ENCODE data around the gene FBXL17.
A peak's percentile ranks its signal among the peaks of the same experiment; 100 is the strongest.

FBXL17 gene

GRCh38 chr5:108381954-108382783 is at the start of gene FBXL17 (continued):
- no peak for TF ChIP-seq ZNF274 (IDR thresholded peaks at IDR 0.05; ENCODE audit: low read length)
- no peak for TF ChIP-seq ZNF274 (tag by site-specific recombination; IDR thresholded peaks at IDR 0.05; ENCODE audit: borderline replicate concordance)
- TF ChIP-seq ZNF391 (tag by site-specific recombination; IDR thresholded peaks at IDR 0.05; ENCODE audit: borderline replicate concordance, low read depth), result peak; percentile 49; the same call in 1 of the 2 replicates
- TF ChIP-seq ZBTB20 (tag by site-specific recombination; IDR thresholded peaks at IDR 0.05), result peak; percentile 54; the same call in 1 of the 2 replicates
- peak; percentile 93 for TF ChIP-seq SP2 (tag by site-specific recombination; IDR thresholded peaks at IDR 0.05)
- TF ChIP-seq ZNF621 (tag by site-specific recombination; IDR thresholded peaks at IDR 0.05), result no peak
- TF ChIP-seq TRIM28 (IDR thresholded peaks at IDR 0.05; ENCODE audit: borderline replicate concordance, low read length), result peak; percentile 85
- TF ChIP-seq ZNF670 (tag by site-specific recombination; IDR thresholded peaks at IDR 0.05; ENCODE audit: low read depth), result no peak
- TF ChIP-seq ZBTB1 (tag by site-specific recombination; IDR thresholded peaks at IDR 0.05), result no peak
- TF ChIP-seq PRDM4 (tag by site-specific recombination; IDR thresholded peaks at IDR 0.05), result 0 out of 2 replicates have a peak, but pooled peaks have one; percentile 23
- no peak for TF ChIP-seq ZSCAN18 (tag by site-specific recombination; IDR thresholded peaks at IDR 0.05)
- no peak for TF ChIP-seq ZNF777 (tag by site-specific recombination; IDR thresholded peaks at IDR 0.05; ENCODE audit: borderline replicate concordance)
- TF ChIP-seq ZNF513 (tag by site-specific recombination; IDR thresholded peaks at IDR 0.05), result no peak; the same call in none of the 2 replicates
- no peak for TF ChIP-seq ZNF2 (tag by site-specific recombination; IDR thresholded peaks at IDR 0.05)
- TF ChIP-seq ZNF548 (tag by site-specific recombination; IDR thresholded peaks at IDR 0.05), result no peak
- no peak for TF ChIP-seq BCL6B (tag by site-specific recombination; IDR thresholded peaks at IDR 0.05)
- peak; percentile 23; the same call in 1 of the 2 replicates for TF ChIP-seq ZIC2 (tag by site-specific recombination; IDR thresholded peaks at IDR 0.05)
- TF ChIP-seq GLI4 (tag by site-specific recombination; IDR thresholded peaks at IDR 0.05), result no peak
- peak; percentile 87 for TF ChIP-seq ZNF629 (tag by site-specific recombination; IDR thresholded peaks at IDR 0.05)
- no peak; the same call in 1 of the 2 replicates for TF ChIP-seq IKZF3 (tag by site-specific recombination; IDR thresholded peaks at IDR 0.05)
- TF ChIP-seq ZNF362 (tag by site-specific recombination; IDR thresholded peaks at IDR 0.05), result no peak
- TF ChIP-seq SCRT1 (tag by site-specific recombination; IDR thresholded peaks at IDR 0.05; ENCODE audit: borderline replicate concordance), result peak; percentile 48; the same call in 1 of the 2 replicates
- peak; percentile 93 for TF ChIP-seq ZNF561 (tag by site-specific recombination; IDR thresholded peaks at IDR 0.05; ENCODE audit: borderline replicate concordance)
- no peak for TF ChIP-seq ZNF112 (tag by site-specific recombination; IDR thresholded peaks at IDR 0.05)
- TF ChIP-seq ZBTB17 (tag by site-specific recombination; IDR thresholded peaks at IDR 0.05), result peak; percentile 50
- TF ChIP-seq ZNF311 (tag by site-specific recombination; IDR thresholded peaks at IDR 0.05; ENCODE audit: borderline replicate concordance), result no peak
- no peak for TF ChIP-seq ZNF596 (tag by site-specific recombination; IDR thresholded peaks at IDR 0.05)
- peak; percentile 49; the same call in 1 of the 2 replicates for TF ChIP-seq SP7 (tag by site-specific recombination; IDR thresholded peaks at IDR 0.05)
- TF ChIP-seq ZNF426 (tag by site-specific recombination; IDR thresholded peaks at IDR 0.05), result no peak
- peak; percentile 96 for TF ChIP-seq ZEB2 (tag by site-specific recombination; IDR thresholded peaks at IDR 0.05)
- TF ChIP-seq HOXA7 (CRISPR knock-in tag; IDR thresholded peaks at IDR 0.05; ENCODE audit: borderline replicate concordance), result no peak
- no peak for TF ChIP-seq ZNF37A (tag by site-specific recombination; IDR thresholded peaks at IDR 0.05)
- no peak for TF ChIP-seq REPIN1 (tag by site-specific recombination; IDR thresholded peaks at IDR 0.05; ENCODE audit: low read depth)
- peak; percentile 11; the same call in 1 of the 2 replicates for TF ChIP-seq SP3 (tag by site-specific recombination; IDR thresholded peaks at IDR 0.05)
